Measurements from ENCODE around the gene RERE.
"Not testable (repeated sequence)": the region's sequence is repeated elsewhere in the genome, so short reads cannot be mapped to it uniquely, and the experiment has no call there.

- not testable (repeated sequence) for TF ChIP-seq POLR2A, EP300 (IDR thresholded peaks at IDR 0.05)
Measured at GRCh38 chr1:8695442-8695841, 122.0 kb downstream of the RERE start.
